ENCODE data around the gene CAPNS2. TPM values are rescaled to one million over a fixed set of nuclear protein-coding genes. Genes with fewer than 3 reads are reported as not detected.

The CAPNS2 gene
- total RNA-seq, 1 experiment from 2014 or later = not detected

DNA sequence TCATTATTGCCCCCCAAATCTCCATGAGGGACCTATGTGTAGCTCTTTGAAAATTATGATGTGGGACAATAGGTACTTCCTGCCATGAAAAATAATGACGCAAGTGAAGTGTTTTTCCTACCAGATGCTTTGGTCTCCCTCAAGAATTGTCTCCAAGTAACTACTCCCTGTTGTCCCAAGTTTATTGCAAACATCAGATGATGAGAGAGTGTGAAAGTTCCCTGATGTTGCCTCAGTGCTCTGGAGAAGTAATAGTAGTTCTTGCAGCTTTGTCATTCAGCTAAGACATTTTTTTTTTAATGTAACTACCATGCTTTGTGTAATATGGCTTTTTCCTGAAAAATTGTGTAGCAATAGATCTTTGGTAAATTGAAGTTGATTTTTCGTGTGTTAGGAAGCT lies 37.5 kb upstream of the CAPNS2 start:
- Histone ChIP-seq H3K27me3 (ENCODE audit: insufficient read depth, low read length) (no peaks in the 10 kb centered on the region), H3K4me3 (replicated peaks in 1 of 2; ENCODE audit: low read depth in 1 of 2, low read length in 2 of 2) (no peak overlapping the region), H3K9me2 (ENCODE audit: insufficient read depth) (no peaks in the 10 kb centered on the region), H3K4me2 (ENCODE audit: low read length) (no peak overlapping the region), H3K36me3 (ENCODE audit: control insufficient read depth in 1 of 2, insufficient read depth in 2 of 2, low read length in 2 of 2) (peaks cover 0 to 3% of the 10 kb centered on the region in 2 experiments; a peak in 1 of 4 replicates), H3K79me2 (ENCODE audit: insufficient read depth, low read length) (no peaks in the 10 kb centered on the region), H3K27ac (ENCODE audit: low read depth, low read length) (no peak overlapping the region), H3K9ac (ENCODE audit: low read length) (no peak overlapping the region), H3K9me3 (ENCODE audit: control insufficient read depth in 1 of 2, insufficient read depth in 1 of 2, low read depth in 1 of 2, low read length in 2 of 2) (no peaks in the 10 kb centered on the region), H2AFZ (ENCODE audit: low read depth, low read length, poor library complexity, severe bottlenecking) (no peak overlapping the region), H4K20me1 (ENCODE audit: insufficient read depth) (no peaks in the 10 kb centered on the region), H3K4me1 (ENCODE audit: control insufficient read depth in 1 of 2, insufficient read depth in 2 of 2, low read length in 2 of 2) (no peaks in the 10 kb centered on the region)
- BruUV-seq (replicated peaks) = no TSS peak
- POLR2A ChIA-PET = no interaction called here
- DNase-seq (ENCODE audit: low read depth, low spot score) (no peak), ATAC-seq (no peak)
- CTCF ChIA-PET = interaction anchor here (1.0 kb wide), 1 partner anchor 8 kb away, joined by 3 read pairs; no protein-coding TSS in a partner anchor
- intact Hi-C loops (cut with micrococcal nuclease) = no loop called here
- RAD21 ChIA-PET (ENCODE audit: low non-redundant PET in 1 of 2, low total read pairs in 2 of 2, uncharacterized antibody in 2 of 2, unreplicated experiment in 2 of 2) = no interaction called here
- TF ChIP-seq FOSL1 (IDR thresholded peaks at IDR 0.05; ENCODE audit: low read depth) = no peak
- no peak for TF ChIP-seq EZH2 (IDR thresholded peaks at IDR 0.05)
- TF ChIP-seq, protein P1, sequence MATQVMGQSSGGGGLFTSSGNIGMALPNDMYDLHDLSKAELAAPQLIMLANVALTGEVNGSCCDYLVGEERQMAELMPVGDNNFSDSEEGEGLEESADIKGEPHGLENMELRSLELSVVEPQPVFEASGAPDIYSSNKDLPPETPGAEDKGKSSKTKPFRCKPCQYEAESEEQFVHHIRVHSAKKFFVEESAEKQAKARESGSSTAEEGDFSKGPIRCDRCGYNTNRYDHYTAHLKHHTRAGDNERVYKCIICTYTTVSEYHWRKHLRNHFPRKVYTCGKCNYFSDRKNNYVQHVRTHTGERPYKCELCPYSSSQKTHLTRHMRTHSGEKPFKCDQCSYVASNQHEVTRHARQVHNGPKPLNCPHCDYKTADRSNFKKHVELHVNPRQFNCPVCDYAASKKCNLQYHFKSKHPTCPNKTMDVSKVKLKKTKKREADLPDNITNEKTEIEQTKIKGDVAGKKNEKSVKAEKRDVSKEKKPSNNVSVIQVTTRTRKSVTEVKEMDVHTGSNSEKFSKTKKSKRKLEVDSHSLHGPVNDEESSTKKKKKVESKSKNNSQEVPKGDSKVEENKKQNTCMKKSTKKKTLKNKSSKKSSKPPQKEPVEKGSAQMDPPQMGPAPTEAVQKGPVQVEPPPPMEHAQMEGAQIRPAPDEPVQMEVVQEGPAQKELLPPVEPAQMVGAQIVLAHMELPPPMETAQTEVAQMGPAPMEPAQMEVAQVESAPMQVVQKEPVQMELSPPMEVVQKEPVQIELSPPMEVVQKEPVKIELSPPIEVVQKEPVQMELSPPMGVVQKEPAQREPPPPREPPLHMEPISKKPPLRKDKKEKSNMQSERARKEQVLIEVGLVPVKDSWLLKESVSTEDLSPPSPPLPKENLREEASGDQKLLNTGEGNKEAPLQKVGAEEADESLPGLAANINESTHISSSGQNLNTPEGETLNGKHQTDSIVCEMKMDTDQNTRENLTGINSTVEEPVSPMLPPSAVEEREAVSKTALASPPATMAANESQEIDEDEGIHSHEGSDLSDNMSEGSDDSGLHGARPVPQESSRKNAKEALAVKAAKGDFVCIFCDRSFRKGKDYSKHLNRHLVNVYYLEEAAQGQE (IDR thresholded peaks at IDR 0.05; ENCODE audit: low read depth) = no peak
- no peak for TF ChIP-seq ZNF274 (IDR thresholded peaks at IDR 0.05; ENCODE audit: low read depth, low read length)

DNA sequence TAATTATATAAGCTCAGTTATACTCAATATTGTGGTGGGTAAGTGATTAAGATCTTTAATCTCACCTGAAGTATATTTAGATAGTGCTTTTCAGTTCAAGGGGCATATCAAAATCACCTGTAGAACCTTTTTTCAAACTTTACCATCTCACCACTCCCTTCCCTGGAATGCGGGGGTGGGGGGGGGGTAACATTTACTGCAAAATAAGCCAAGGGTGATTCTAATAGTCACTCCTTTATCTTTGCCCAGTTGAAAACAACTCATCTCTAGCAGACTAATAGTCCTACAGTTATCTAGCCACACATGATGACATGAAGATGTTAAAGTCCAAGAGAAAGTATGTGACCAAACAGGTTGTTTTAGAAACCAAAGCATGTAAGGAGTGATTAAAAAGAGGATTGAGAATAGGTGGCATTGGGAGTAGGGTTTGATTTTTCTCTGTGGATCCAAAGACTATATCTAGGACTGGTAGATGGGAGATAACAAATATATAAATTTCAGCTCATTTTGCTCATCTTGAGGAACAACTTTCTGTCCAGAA lies 36.1 kb upstream of the CAPNS2 start:
- no peak for ATAC-seq
- Histone ChIP-seq H3K36me3 (ENCODE audit: control insufficient read depth in 1 of 2, insufficient read depth in 2 of 2, low read length in 2 of 2) (peaks cover 0 to 3% of the 10 kb centered on the region in 2 experiments; a peak in 1 of 4 replicates), H4K20me1 (ENCODE audit: insufficient read depth) (no peaks in the 10 kb centered on the region), H3K4me1 (ENCODE audit: control insufficient read depth in 1 of 2, insufficient read depth in 2 of 2, low read length in 2 of 2) (no peaks in the 10 kb centered on the region), H3K9ac (ENCODE audit: low read length) (no peak overlapping the region), H3K27ac (ENCODE audit: low read depth, low read length) (no peak overlapping the region), H2AFZ (ENCODE audit: low read depth, low read length, poor library complexity, severe bottlenecking) (no peak overlapping the region), H3K9me3 (ENCODE audit: control insufficient read depth in 1 of 2, insufficient read depth in 1 of 2, low read depth in 1 of 2, low read length in 2 of 2) (no peaks in the 10 kb centered on the region), H3K27me3 (ENCODE audit: insufficient read depth, low read length) (no peaks in the 10 kb centered on the region), H3K4me3 (replicated peaks in 1 of 2; ENCODE audit: low read depth in 1 of 2, low read length in 2 of 2) (no peak overlapping the region), H3K4me2 (ENCODE audit: low read length) (no peak overlapping the region), H3K9me2 (ENCODE audit: insufficient read depth) (no peaks in the 10 kb centered on the region), H3K79me2 (ENCODE audit: insufficient read depth, low read length) (no peaks in the 10 kb centered on the region)
- RAD21 ChIA-PET (ENCODE audit: low non-redundant PET in 1 of 2, low total read pairs in 2 of 2, uncharacterized antibody in 2 of 2, unreplicated experiment in 2 of 2) = no interaction called here
- BruUV-seq (replicated peaks) = no TSS peak
- CTCF ChIA-PET = interaction anchor here (1.2 kb wide), 1 partner anchor 28 kb away, joined by 5 read pairs; no protein-coding TSS in a partner anchor
- POLR2A ChIA-PET = no interaction called here
- intact Hi-C loops (cut with micrococcal nuclease) = no loop called here
- DNase-seq (ENCODE audit: low read depth, low spot score) = no peak
- TF ChIP-seq ZNF274 (IDR thresholded peaks at IDR 0.05; ENCODE audit: low read depth, low read length) = no peak
- no peak for TF ChIP-seq POLR2AphosphoS5 (IDR thresholded peaks at IDR 0.05; ENCODE audit: low read depth, low read length)
- TF ChIP-seq RAD21 (IDR thresholded peaks at IDR 0.05; ENCODE audit: low read depth) = no peak
- TF ChIP-seq EZH2phosphoT487 (IDR thresholded peaks at IDR 0.05; ENCODE audit: borderline replicate concordance) = no peak
- TF ChIP-seq SRF (IDR thresholded peaks at IDR 0.05; ENCODE audit: low read depth) = no peak
- TF ChIP-seq EZH2 (IDR thresholded peaks at IDR 0.05) = no peak
- no peak for TF ChIP-seq SIN3A (IDR thresholded peaks at IDR 0.05; ENCODE audit: low read depth)
- no peak for TF ChIP-seq SP1 (IDR thresholded peaks at IDR 0.05; ENCODE audit: low read depth)
- TF ChIP-seq CBX3 (IDR thresholded peaks at IDR 0.05; ENCODE audit: low read depth) = no peak
- no peak for TF ChIP-seq ATF3 (IDR thresholded peaks at IDR 0.05)
- TF ChIP-seq POLR2A (IDR thresholded peaks at IDR 0.05; ENCODE audit: borderline replicate concordance, extremely low read depth, insufficient read depth, insufficient read length) = no peak
- TF ChIP-seq, protein P2, sequence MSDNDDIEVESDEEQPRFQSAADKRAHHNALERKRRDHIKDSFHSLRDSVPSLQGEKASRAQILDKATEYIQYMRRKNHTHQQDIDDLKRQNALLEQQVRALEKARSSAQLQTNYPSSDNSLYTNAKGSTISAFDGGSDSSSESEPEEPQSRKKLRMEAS (IDR thresholded peaks at IDR 0.05) = no peak
- no peak for TF ChIP-seq EGR1 (IDR thresholded peaks at IDR 0.05; ENCODE audit: low read depth)
- TF ChIP-seq, protein P3, sequence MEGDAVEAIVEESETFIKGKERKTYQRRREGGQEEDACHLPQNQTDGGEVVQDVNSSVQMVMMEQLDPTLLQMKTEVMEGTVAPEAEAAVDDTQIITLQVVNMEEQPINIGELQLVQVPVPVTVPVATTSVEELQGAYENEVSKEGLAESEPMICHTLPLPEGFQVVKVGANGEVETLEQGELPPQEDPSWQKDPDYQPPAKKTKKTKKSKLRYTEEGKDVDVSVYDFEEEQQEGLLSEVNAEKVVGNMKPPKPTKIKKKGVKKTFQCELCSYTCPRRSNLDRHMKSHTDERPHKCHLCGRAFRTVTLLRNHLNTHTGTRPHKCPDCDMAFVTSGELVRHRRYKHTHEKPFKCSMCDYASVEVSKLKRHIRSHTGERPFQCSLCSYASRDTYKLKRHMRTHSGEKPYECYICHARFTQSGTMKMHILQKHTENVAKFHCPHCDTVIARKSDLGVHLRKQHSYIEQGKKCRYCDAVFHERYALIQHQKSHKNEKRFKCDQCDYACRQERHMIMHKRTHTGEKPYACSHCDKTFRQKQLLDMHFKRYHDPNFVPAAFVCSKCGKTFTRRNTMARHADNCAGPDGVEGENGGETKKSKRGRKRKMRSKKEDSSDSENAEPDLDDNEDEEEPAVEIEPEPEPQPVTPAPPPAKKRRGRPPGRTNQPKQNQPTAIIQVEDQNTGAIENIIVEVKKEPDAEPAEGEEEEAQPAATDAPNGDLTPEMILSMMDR (IDR thresholded peaks at IDR 0.05 in 2 of 3, conservative IDR thresholded peaks at IDR 0.05 in 1 of 3; ENCODE audit: borderline replicate concordance in 1 of 3, insufficient read depth in 1 of 3, low read depth in 2 of 3, low read length in 2 of 3) = no peak

Data from HCT116 (cell line).